K562 (cell line): Measurements from ENCODE around the gene ATXN1. TPM values are rescaled to one million over a fixed set of nuclear protein-coding genes. Genes with fewer than 3 reads are reported as not detected.

ENCODE experiments used
- ARHGAP35 ChIP-seq: fragments of 450-650 bp; IDR thresholded peaks from 2 replicates; pipeline ENCODE4 v1.6.1; 2018; ENCODE audit not compliant: partially characterized antibody
- CGGBP1 ChIP-seq: fragments of 250-450 bp; sonication (Bioruptor Pico); IDR thresholded peaks from 2 replicates; pipeline ENCODE4 v1.9.0; 2021; ENCODE audit warnings: mild to moderate bottlenecking
- CHD7 ChIP-seq: fragments of 200-600 bp; sonication (generic); IDR thresholded peaks from one replicate; pipeline ENCODE4 v1.6.1; 2012; ENCODE audit warnings: mild to moderate bottlenecking, low read depth, low read length, inconsistent platforms
- COPS2 ChIP-seq: fragments of 450-650 bp; conservative IDR thresholded peaks from 2 replicates; pipeline ENCODE4 v1.6.1; 2016; ENCODE audit warnings: mild to moderate bottlenecking, moderate library complexity
- EHMT2 ChIP-seq: fragments of 450-650 bp; IDR thresholded peaks from 2 replicates; pipeline ENCODE4 v1.6.1; 2018; ENCODE audit warnings: antibody characterized with exemption
- GTF3C2 ChIP-seq: IDR thresholded peaks from 3 replicates; pipeline ENCODE4 v1.6.1; 2011; ENCODE audit warnings: borderline replicate concordance, mild to moderate bottlenecking, moderate library complexity; ENCODE audit not compliant: insufficient read length; ENCODE audit errors: extremely low read depth
- KHSRP ChIP-seq: fragments of 450-650 bp; IDR thresholded peaks from 2 replicates; pipeline ENCODE4 v1.6.1; 2017
- TEAD2 ChIP-seq: fragments of 450-650 bp; IDR thresholded peaks from 2 replicates; pipeline ENCODE4 v1.6.1; 2016; ENCODE audit warnings: missing genetic modification characterization, control low read depth, missing compliant biosample characterization
- XRCC5 ChIP-seq: fragments of 200-400 bp; formaldehyde crosslinking; IDR thresholded peaks from 2 replicates; pipeline ENCODE4 v1.6.1; 2017; ENCODE audit warnings: low read depth, mild to moderate bottlenecking, low read length
- ZNF76 ChIP-seq: fragments of 250-450 bp; sonication (Bioruptor Pico); IDR thresholded peaks from 2 replicates; pipeline ENCODE4 v1.4.0; 2020; ENCODE audit warnings: mild to moderate bottlenecking, moderate library complexity, borderline replicate concordance
- polyA plus RNA-seq, 8 experiments: library from polyadenylated mRNA; depleted of rRNA in 4 of 8; stranded (reverse) in 5 of 8; unstranded in 3 of 8; fragments of >200 nt; fragmentation: Nextera tagmentation in 2 of 8; fragmentation: Illumina TruSeq in 1 of 8; extraction: Ambion mirVana in 2 of 8; extraction: Trizol in 1 of 8; gene quantifications; 2 replicates each; pipeline versions ENCODE4 v1.2.1 to v1.2.3, GENCODE V29; 2011 to 2014; ENCODE audit warnings: inconsistent platforms in 1 of 8, missing spikeins in 1 of 8
- total RNA-seq, 7 experiments: library from RNA; depleted of rRNA in 6 of 7; stranded (reverse); fragments of >200 nt in 6 of 7; fragmentation: Illumina TruSeq in 2 of 7; extraction: Trizol in 2 of 7; gene quantifications; 2 replicates each; pipeline versions ENCODE4 v1.2.1 to v1.2.3, GENCODE V29; 2011 to 2021; ENCODE audit warnings: low replicate concordance in 1 of 7

ATXN1 gene
- total and polyA plus RNA-seq, 9 of the 15 experiments (the other 6 are each of a cell fraction or from before 2014, with no cell fraction given): under 0.01 to 1.2 (median 0.58) TPM

GRCh38 chr6:16265351-16266341 lies 495.6 kb downstream of the ATXN1 start (continued):
- TF ChIP-seq CHD7: no peak
- no peak for TF ChIP-seq GTF3C2
- peak; percentile 87 for TF ChIP-seq ARHGAP35
- no peak for TF ChIP-seq COPS2
- no peak for TF ChIP-seq TEAD2 (tag)
- TF ChIP-seq XRCC5: peak; percentile 51; the same call in 1 of the 2 replicates
- TF ChIP-seq KHSRP: no peak
- 0 out of 2 replicates have a peak, but pooled peaks have one; percentile 32 for TF ChIP-seq ZNF76
- peak; percentile 86 for TF ChIP-seq CGGBP1 (CRISPR knock-in tag)
- TF ChIP-seq EHMT2: no peak
